SK-N-MC (cell line): ENCODE measurements around the gene TUBGCP3.

Source experiments
- EZH2 ChIP-seq: fragments of 200-600 bp; sonication (generic); IDR thresholded peaks from one replicate; pipeline ENCODE4 v1.6.1; 2017; ENCODE audit warnings: antibody characterized with exemption
- POLR2AphosphoS5 ChIP-seq: IDR thresholded peaks from 2 replicates; pipeline ENCODE4 v1.6.1; 2012; ENCODE audit warnings: mild to moderate bottlenecking, low read depth, low read length, borderline replicate concordance

DNA sequence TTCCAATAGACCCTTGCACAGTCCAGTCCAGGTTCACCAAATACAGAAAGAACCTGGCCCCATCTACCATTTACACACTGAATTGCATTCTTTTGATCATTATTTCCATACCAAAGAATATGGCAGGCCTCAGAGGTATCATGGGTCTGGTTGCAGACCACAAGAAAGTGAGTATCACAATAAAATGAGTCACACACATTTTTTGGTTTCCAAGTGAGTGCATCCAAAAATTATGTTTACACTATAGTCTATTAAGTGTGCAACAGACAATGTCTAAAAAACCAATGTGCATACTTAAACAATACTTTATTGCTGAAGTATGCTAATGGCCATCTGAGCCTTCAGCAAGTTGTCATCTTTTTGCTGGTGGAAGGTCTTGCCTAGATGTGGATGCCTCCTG, 106.5 kb downstream of the TUBGCP3 start:
- no peak for TF ChIP-seq POLR2AphosphoS5
- TF ChIP-seq EZH2 = no peak
